GM18519 (cell line): ENCODE results near the gene BAHCC1.

Experiments
- ATAC-seq: cut with Tn5 transposase; IDR thresholded peaks from one replicate; pipeline ENCODE4 v1.9.1; 2021; ENCODE audit warnings: mild to moderate bottlenecking, moderate library complexity; ENCODE audit not compliant: unreplicated experiment, low FRiP score

BAHCC1 gene

DNA sequence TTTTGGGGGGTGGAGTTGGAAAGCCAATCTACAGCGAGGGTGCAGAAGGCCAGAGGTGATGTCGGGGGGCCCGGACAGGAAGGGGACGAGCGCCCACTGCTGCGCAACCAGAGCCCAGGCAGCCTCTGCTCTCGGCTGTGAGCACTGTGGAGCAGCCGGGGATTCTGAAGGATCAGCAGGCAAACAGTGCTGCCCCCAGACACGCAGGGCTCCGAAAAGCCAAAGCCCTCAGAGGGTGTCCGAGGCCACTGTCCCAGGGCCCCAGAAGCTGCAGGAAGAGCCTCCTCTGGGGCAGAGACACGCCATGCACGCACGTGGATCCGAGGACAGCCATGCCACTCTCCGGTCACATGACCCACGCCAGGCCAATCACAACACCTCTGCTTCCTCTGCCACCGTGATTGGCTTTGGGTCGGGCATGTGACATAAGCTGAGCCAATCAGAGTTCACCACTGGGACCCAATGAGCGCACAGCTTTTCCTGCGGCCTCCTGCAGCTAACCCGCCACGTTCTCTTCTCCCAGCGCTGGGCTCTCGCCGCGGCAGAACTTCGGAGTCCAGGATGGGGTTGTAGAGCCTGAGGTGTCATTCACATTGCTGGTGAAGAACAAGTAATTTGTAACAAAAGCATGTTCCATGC lies 76.7 kb downstream of the BAHCC1 start:
- ATAC-seq, result no peak

DNA sequence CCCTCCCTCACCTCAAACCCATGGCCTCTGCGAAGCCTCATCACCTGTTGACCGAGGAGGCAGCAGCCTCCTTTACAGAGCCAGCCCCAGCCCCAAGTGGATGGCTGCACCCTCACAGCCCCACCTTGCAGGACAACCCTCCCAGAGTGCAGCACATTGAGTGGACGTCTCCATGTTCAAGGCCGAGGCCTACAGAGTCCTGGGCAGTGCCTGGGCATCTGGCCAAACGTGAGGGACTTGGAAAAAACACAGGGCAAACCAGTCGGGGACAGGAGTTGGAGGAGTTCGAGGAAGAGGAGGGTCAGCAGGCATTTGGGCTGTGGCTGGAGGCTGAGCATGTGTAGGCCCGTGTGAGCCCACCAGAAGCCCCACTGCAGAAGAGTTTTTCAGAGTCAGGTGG lies 77.8 kb downstream of the BAHCC1 start:
- no peak for ATAC-seq

DNA sequence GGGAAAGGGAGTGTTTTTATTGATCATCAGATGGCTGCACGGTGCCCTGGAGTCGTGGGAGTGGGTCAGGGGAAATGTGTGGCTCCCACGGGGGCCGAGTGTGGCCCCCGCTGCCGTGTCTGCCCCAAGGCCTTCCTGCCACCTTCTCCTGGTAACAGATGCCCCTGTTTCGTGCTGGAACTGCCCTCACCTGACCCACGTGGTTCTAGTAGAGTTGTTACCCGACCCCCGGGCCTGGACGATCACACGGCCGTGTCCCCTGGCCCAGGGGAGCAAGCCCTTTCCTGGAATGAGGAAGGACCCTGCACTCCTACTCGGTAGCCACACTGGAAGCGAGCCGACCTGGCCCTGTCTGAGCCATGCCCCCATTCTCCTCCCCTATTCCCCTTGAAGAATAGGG lies 79.7 kb downstream of the BAHCC1 start:
- ATAC-seq, result no peak

DNA sequence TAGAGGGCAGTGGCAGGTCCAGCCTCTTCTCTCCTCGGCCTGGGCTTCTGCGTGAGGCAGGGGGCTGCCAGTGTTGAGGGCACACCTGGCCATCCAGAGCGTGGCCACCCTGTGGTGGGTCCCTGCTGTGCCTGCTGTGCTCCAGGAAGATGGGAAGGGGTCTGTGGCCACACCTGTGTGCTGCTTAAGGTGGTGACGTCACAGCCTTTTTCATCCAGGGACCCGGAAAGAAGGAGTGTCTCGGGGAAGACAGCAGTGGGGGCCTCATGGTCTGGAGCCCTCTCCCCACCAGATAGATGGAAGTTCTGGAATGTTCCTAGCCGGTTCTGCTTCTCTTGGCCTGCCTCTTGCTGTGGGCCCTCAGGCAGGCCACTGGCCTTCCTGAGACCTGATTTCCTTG lies 80.8 kb downstream of the BAHCC1 start:
- no peak for ATAC-seq

DNA sequence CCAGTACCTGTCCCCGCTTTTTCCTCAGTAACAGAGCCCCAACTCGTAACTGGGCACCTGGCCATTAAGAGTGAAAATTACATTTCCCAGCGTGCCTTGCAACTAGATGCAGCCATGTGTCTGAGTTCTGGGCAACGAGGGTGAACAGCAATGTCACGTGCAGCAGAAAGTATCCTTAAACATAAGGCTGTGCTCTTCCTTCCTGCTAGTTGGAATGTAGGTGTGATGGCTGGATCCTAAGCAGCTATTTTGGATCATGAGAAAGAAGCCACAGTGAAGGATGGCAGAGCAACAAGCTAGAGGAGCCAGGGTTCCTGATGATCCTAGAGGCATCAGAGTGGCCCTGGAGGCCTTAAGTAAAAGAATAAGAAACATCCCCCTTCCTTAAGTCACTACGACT lies 81.4 kb downstream of the BAHCC1 start:
- ATAC-seq, result no peak

DNA sequence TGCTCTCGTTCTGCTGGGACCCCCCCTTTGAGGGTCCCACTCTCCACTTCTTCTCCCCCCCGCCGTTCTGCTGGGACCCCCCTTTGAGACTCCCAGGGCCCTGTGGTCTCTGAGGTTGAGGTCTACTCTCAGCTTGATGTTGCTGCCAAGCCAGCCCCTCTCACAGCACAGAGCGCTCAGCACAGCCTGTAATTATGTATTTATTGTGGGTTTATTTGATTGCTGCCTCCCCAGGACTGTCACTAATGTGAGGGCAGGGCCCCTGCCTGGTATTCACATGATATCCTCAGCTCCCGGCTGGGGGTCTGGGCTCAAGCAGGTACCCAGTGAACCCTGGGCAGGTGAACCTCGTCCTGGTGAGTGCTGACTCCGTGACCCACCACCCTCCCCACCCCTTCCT lies 81.9 kb downstream of the BAHCC1 start:
- no peak for ATAC-seq

DNA sequence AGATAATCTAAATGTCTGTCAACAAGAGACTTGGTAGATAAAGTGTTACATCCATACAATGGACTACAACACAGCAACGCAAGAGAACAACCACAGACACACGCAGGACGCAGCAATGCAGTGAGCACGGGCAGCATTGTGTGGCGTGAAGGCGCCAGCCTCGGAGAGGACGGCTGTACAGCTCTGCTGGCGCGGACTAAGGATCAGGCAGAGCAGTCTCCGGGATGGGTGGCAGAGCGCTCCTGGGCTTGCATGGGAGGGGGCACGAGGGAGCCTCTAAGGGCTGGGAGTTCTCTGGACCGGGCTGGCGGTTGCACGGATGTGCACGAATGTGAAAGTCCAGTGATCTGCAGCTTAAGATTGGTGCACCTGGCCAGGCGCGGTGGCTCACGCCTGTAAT lies 82.9 kb downstream of the BAHCC1 start:
- ATAC-seq, result no peak

DNA sequence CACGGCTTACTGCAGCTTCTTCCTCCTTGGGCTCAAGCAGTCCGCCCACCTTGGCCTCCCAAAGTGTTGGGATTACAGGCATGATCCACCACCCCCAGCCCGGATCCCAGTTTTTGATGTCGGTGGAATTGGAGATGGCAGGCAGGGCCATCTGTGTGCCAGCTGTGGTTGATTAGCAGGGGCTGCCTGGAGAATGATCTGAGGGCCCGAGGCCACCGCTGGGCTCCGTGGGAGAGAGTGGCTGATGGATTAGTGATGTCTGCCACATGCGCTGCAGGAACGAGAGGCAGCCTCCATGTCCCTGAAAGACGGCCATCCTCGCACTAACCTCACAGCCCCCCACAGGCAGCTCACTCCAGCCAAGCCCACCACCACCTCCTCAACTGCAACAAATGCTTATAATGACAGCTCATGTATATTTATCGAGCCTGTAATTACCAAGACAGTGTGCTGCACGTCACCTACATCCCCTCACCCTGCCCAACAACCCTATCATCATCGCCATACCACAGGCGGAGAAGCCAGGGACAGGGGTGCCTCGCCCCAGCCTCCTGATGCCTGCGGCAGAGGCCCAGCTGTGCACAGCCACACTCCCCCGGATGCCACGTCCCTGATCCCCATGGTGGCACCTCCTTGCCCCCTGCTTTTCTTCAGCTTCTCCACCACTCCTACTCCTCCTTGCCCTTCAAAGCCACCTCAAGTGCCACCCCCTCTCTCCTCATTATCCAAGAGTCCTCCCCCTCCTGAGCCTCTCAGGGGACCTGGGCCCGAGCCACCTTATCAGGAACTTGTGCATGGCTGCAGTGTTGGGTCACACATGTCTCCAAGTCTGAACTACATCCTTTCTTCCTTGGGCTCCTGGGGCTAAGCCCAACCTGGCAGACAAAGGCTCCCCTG lies 84.2 kb downstream of the BAHCC1 start:
- no peak for ATAC-seq

DNA sequence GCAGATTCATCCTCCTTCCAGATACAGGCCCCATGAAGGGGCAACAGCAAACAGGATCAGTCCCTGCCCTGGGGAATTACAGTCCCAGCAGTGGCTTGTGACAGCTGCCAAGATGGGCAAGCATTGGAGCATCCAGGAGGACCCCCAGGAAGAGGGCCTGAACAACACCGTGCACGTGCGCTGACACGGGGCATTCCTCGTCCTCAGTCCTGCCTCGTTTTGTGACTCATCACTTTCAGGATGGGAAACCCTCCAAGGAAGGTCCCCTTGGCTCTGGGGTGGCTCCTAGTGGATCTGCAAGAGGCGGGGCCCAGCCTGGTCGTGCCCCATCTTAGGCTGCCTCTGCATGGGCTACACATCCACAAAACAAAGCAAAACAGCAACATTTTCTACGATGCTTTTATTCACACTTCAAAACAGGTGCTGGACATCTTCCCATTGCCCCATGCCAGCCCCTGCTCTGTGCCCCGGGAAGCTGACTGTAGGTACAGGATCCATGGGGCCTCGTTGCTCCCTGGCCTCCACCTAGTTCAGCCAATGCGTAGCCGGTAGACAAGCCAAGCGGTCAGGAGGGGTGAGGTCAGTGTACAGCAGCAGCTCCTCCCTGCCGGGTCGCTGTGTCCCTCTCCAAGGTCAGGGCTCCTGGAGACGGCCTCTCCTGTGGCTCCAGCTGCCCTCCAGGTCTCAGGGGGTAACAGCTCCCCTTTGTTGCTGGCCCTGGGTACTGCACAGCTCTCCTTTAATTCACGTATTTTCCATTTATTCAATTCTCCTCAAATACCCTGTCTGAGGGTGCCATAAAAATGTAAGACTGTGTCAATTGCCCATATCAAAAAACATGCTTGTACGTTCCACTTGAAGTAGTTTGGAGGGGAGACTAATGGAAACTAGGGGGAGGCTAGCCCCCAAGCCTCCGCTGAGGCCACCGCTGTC lies 85.1 kb downstream of the BAHCC1 start:
- ATAC-seq, result no peak

DNA sequence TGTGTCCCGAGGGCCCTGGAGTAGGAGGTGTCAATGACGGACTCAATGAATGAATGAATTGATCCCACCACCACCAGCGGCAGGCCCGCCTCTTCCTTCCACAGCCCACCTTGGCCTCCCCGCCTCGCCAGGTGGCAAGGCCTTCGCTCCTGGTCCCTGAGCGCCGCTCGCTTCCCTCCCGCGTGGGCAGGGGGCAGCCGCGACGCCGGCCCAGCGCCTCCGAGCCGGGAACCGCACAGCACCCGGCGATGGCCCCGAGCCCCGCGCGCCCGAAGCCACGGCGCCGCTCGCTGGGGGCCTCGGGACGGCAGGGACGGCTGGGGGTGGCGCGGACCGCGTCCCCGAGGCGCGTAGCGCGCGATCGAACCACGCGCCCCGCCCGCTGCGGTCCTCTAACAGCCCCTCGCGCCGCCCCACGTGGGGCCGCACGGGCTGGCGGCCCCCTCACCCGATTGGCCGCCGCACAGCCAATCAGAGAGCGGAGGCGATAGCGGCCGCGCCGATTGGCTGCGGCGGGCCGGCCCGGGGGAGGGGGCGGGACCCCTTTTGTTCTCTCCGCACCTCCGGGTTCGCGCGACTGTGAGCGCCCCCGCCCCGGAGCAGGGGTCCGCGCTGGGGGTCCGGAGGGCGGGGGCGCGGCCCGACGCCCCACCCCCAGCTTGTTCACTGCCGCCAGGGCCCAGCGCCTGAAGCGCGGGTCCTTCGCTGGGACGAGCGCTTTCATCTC lies 86.0 kb downstream of the BAHCC1 start:
- no peak for ATAC-seq

DNA sequence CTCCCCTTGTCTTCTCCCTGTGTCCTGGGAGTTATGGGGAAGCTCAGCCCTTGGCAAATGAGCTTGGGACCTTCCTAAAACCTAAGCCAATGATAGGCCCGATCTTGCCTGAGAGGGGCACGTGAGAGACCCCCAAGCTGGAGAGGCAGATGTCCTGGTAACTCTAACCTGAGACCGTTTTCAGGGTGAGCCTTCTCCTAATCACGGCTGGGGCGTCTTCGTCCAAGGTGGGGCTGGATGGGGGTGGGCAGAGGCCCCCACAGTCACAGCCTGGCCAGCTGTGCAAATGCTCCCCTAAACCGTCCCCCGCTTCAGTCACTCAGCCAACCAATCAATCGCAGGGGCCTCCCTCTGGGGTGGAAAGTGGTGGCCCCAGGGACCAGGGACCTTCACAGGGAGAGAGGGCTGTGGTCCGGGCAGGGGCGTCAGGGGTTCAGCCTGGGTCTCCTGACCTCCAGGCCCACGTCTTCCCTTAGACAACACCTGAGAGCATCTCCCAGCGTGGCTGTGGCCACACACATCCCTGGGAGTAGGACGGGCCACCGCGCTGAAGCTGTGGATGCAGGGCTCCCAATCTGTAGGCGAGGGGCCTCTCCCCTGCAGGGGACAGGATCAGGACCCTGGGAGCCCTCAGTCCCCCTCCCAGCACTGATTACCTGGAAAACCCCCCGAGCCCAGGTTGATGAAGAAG lies 86.7 kb downstream of the BAHCC1 start:
- no peak for ATAC-seq

DNA sequence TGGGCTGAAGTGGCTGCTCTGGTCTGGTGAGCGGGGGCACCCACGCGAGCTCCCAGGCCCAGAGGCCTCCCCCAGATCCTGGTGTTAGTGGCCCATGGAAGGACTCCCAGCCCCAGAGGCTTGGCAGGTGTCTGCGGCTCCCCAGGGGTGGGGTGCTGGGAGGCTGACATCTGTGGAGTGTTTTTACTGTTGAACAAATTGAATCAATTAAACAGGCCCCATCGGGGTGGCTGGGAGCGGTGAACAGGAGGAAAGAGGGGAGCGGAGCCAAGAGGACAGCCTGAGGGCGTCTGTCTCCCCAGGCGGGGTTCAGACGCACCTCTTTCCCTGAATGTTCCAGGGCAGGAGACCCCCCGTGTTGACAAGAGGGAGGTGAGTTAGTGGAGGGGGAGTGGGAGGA lies 87.4 kb downstream of the BAHCC1 start:
- ATAC-seq, result no peak

DNA sequence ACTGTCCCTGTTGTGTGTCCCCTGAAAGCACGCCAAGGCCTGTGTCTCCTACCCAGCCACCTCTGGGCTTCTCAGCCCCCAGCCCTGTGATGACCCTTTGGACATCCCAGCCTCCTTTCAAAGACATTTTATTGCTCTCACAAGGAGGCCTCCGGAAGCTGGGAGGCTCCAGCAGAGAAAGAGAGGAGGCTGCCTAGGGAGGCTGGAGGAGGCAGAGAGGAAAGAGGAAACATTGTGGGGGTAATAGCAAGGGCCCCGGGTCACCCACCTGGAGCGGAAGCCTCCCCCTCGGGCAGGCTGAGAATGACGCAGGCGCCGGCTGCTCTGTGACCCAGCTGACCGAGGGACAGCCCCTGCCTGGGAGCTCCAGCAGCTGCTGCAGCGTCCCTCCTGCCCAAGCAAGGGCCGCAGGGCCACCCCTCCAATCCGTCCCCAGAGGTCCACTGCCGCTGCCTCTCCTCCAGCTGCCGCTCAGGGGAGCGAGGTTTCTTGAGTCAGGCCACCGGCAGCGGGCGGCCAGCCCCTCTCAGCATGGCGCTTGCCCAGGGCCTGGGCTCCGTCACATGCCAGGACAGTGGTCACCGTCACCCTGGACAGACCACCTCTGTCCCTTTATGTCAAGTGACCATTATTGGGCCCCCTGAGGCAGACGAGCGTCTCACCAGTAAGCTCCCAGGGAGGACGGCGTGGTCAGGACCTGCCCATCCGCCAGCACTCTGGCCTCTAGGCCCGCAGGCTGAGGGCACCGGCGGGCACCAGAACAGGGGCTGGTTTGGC lies 88.0 kb downstream of the BAHCC1 start:
- no peak for ATAC-seq

DNA sequence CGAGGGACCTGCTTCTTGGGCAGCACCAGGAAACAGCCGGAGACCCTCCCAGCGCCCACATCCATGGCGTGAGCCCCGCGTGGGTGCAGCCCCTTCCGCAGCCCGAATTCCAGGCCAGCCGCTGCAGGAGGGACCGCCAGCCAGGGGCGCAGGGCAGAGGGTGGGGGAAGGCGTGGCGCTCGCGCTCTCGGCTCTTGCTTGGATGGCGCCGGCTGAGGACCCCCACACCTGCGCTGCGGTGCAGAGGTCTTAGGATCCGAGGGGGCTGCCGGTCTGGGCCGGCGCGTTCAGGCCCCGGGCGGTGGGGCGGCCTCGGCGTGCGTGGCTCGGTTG lies 88.6 kb downstream of the BAHCC1 start:
- ATAC-seq, result no peak

DNA sequence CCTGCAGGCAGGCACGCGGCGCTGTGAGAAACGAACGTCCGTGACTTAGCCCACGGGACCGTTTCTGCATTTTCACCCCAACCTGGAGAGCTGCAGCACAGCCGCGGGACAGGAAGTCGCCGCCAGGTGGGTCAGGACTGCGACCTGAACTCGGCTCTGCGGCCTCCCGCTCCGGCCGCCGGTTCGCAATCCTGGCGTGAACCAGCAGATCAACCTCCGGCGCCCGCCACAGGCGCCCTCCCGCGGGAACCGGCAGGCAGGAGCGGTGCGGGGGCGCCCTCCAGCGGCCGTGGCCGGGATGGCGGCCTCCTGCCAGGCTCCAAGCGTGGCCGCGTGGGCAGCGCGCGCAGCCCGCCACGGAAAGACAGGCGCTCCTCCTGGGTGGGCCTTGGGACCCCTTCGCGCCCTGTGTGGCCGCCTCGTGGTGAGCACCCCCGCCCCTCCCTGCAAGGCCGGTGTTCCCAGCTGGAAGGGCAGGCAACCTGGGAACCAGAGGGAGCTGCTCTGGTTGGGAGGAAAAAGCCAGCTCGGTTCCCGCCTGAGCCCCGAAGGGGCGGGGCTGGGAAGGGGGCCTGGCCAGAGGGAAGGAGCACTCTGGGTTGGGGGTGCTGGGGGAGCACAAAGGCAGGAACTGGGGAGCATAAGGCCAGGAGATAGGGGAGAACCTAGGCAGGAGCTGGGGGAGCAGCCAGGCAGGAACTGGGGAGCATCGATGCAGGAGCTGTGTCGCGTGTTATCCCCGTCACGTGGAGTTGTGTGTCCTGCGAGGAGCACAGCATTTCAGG lies 89.1 kb downstream of the BAHCC1 start:
- no peak for ATAC-seq

DNA sequence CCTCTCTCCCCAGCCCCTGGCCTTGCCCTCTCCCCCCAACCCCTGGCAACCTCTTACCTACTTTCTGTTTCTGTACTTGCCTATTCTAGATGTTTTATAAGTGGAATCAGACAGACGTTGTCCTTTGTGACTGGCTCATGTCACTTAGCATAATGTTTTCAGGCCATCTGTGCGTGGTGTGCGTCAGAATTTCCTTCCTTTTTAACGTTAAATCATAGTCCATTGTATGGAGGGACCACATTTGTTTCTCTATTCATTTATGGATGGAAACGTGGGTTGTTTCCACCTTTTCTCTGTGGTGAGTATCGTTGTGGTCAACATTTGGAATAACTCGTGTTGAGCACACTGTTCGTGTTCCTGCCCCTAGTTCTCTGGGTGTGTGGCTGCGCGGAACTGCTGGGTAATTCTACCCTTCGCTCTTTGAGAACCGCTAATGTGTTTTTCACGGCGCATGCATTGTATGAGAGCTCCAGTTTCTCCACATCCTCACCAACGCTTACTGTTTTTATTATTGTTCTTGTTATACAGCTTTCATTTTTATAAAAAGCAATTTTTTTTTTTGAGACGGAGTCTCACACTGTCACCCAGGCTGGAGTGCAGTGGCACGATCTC lies 91.0 kb downstream of the BAHCC1 start:
- no peak for ATAC-seq

DNA sequence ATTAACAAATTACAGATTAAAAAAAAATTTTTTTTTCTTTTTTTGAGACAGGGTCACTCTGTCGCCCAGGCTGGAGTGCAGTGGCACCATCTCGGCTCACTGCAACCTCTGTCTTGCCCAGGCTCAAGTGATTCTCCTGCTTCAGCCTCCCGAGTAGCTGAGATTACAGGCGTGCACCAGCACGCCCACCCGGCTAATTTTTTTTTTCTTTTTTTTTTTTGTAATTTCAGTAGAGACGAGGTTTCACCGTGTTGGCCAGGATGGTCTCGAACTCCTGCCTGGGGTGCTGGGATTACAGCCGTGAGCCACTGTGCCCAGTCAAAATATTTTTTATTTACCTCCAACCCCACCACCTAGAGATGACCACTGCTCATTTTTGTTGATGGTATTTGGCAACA lies 91.8 kb downstream of the BAHCC1 start:
- ATAC-seq, result no peak
